ENCODE results near the gene PARP12.

- TF ChIP-seq EZH2 (IDR thresholded peaks at IDR 0.05; ENCODE audit: insufficient read depth, poor library complexity, severe bottlenecking) (no peak), EZH2phosphoT487 (IDR thresholded peaks at IDR 0.05; ENCODE audit: insufficient read depth, low read depth) (no peak)
These were observed 22.9 kb downstream of the PARP12 start for GRCh38 chr7:140039896-140040295.

All from GM23248 (cell line).